HepG2 (cell line): ENCODE results near the gene MRFAP1. TPM values are rescaled to one million over a fixed set of nuclear protein-coding genes. Genes with fewer than 3 reads are reported as not detected.

Experiments used
- DMAP1 ChIP-seq: IDR thresholded peaks from 2 replicates; pipeline ENCODE4 v1.6.1; 2016
- GATA4 ChIP-seq: sonication (generic); IDR thresholded peaks from 2 replicates; pipeline ENCODE4 v1.6.1; 2016; ENCODE audit warnings: antibody characterized with exemption, low read depth, borderline replicate concordance
- HNF4A ChIP-seq: sonication (generic); formaldehyde crosslinking; IDR thresholded peaks from 2 replicates; pipeline ENCODE4 v1.4.0; 2020; ENCODE audit warnings: missing genetic modification reagents
- HNRNPUL1 ChIP-seq: fragments of 200-400 bp; formaldehyde crosslinking; IDR thresholded peaks from 2 replicates; pipeline ENCODE4 v1.6.1; 2017; ENCODE audit warnings: low read depth, mild to moderate bottlenecking, low read length, moderate library complexity
- HOXA7 ChIP-seq: sonication (generic); formaldehyde crosslinking; IDR thresholded peaks from 2 replicates; pipeline ENCODE4 v1.8.1; 2022; ENCODE audit warnings: mild to moderate bottlenecking, missing genetic modification reagents, moderate library complexity
- KDM2A ChIP-seq: sonication (generic); formaldehyde crosslinking; IDR thresholded peaks from 2 replicates; pipeline ENCODE4 v1.4.0; 2020; ENCODE audit warnings: low read depth, missing genetic modification reagents, borderline replicate concordance
- MATR3 ChIP-seq: sonication (generic); formaldehyde crosslinking; IDR thresholded peaks from 2 replicates; pipeline ENCODE4 v1.4.0; 2020; ENCODE audit warnings: missing genetic modification reagents
- MLXIP ChIP-seq: sonication (generic); formaldehyde crosslinking; IDR thresholded peaks from 2 replicates; pipeline ENCODE4 v1.9.0; 2021; ENCODE audit warnings: missing genetic modification reagents, borderline replicate concordance
- MTF1 ChIP-seq: sonication (generic); formaldehyde crosslinking; IDR thresholded peaks from 2 replicates; pipeline ENCODE4 v1.5.0; 2020; ENCODE audit warnings: missing genetic modification reagents
- MXD3 ChIP-seq: IDR thresholded peaks from 2 replicates; pipeline ENCODE4 v1.6.1; 2016; ENCODE audit warnings: mild to moderate bottlenecking, missing biosample characterization, missing genetic modification reagents
- NFRKB ChIP-seq: fragments of 450-650 bp; IDR thresholded peaks from 2 replicates; pipeline ENCODE4 v1.6.1; 2017
- NR2F2 ChIP-seq: IDR thresholded peaks from 2 replicates; pipeline ENCODE4 v1.6.1; 2012; ENCODE audit warnings: low read depth, inconsistent platforms, borderline replicate concordance
- SP1 ChIP-seq, 2 experiments: fragments of 450-650 bp in 1 of 2; sonication (generic) in 1 of 2; formaldehyde crosslinking in 1 of 2; IDR thresholded peaks; 2 replicates each; pipeline versions ENCODE4 v1.4.0 to v1.6.1; 2016 to 2020; ENCODE audit warnings: missing genetic modification reagents in 1 of 2
- THAP7 ChIP-seq: sonication (generic); formaldehyde crosslinking; IDR thresholded peaks from 2 replicates; pipeline ENCODE4 v1.8.1; 2023; ENCODE audit warnings: mild to moderate bottlenecking, missing genetic modification reagents
- TIGD3 ChIP-seq: sonication (generic); formaldehyde crosslinking; IDR thresholded peaks from 2 replicates; pipeline ENCODE4 v1.5.1; 2020; ENCODE audit warnings: mild to moderate bottlenecking, missing genetic modification reagents, borderline replicate concordance
- WIZ ChIP-seq: sonication (generic); formaldehyde crosslinking; IDR thresholded peaks from 2 replicates; pipeline ENCODE4 v1.5.1; 2020; ENCODE audit warnings: mild to moderate bottlenecking, missing genetic modification reagents
- ZBTB7A ChIP-seq: sonication (generic); formaldehyde crosslinking; IDR thresholded peaks from 2 replicates; pipeline ENCODE4 v1.8.0; 2022; ENCODE audit warnings: mild to moderate bottlenecking, missing genetic modification reagents
- ZFP62 ChIP-seq: sonication (generic); formaldehyde crosslinking; IDR thresholded peaks from 2 replicates; pipeline ENCODE4 v1.4.0; 2020; ENCODE audit warnings: missing genetic modification reagents
- ZFY ChIP-seq: sonication (generic); formaldehyde crosslinking; IDR thresholded peaks from 2 replicates; pipeline ENCODE4 v1.4.0; 2020; ENCODE audit warnings: missing genetic modification reagents
- ZNF20 ChIP-seq: sonication (generic); formaldehyde crosslinking; IDR thresholded peaks from 2 replicates; pipeline ENCODE4 v1.4.0; 2020; ENCODE audit warnings: mild to moderate bottlenecking, moderate library complexity, missing genetic modification reagents
- ZNF280B ChIP-seq: sonication (generic); formaldehyde crosslinking; IDR thresholded peaks from 2 replicates; pipeline ENCODE4 v1.5.0; 2020; ENCODE audit warnings: missing genetic modification reagents, mild to moderate bottlenecking, borderline replicate concordance
- ZNF451 ChIP-seq: sonication (generic); formaldehyde crosslinking; IDR thresholded peaks from 2 replicates; pipeline ENCODE4 v1.5.0; 2020; ENCODE audit warnings: mild to moderate bottlenecking, missing genetic modification reagents
- ZNF691 ChIP-seq: sonication (generic); formaldehyde crosslinking; IDR thresholded peaks from 2 replicates; pipeline ENCODE4 v1.4.0; 2020; ENCODE audit warnings: missing genetic modification reagents, low read depth, mild to moderate bottlenecking, borderline replicate concordance
- polyA plus RNA-seq, 8 experiments: library from polyadenylated mRNA; depleted of rRNA in 3 of 8; stranded (reverse) in 7 of 8; unstranded in 1 of 8; fragments of >200 nt; fragmentation: Illumina TruSeq in 4 of 8; extraction: Trizol in 4 of 8; gene quantifications; 2 replicates each; pipeline versions ENCODE4 v1.2.1 to v1.2.3, GENCODE V29; 2011 to 2016; ENCODE audit warnings: low read depth in 4 of 8, missing spikeins in 1 of 8, mixed read lengths in 1 of 8; ENCODE audit not compliant: insufficient read depth in 1 of 8
- total RNA-seq, 5 experiments: library from RNA; depleted of rRNA; stranded (reverse); fragments of >200 nt; fragmentation: Illumina TruSeq; extraction: Trizol; gene quantifications; 2 replicates each; pipeline ENCODE4 v1.2.3, GENCODE V29; 2016; ENCODE audit warnings: low read depth in 1 of 5

The MRFAP1 gene
- total and polyA plus RNA-seq, 2 of the 13 experiments (the other 11 are each of a cell fraction or from before 2014, with no cell fraction given) = 112 to 158 TPM

GRCh38 chr4:6688879-6689505 is 48.5 kb downstream of the MRFAP1 start (continued):
- TF ChIP-seq ZNF20 (CRISPR knock-in tag) (no peak), ZFY (CRISPR knock-in tag) (no peak; the same call in none of the 2 replicates), KDM2A (CRISPR knock-in tag) (no peak), ZNF691 (no peak; the same call in 1 of the 2 replicates), ZFP62 (CRISPR knock-in tag) (no peak), THAP7 (CRISPR knock-in tag) (0 out of 2 replicates have a peak, but pooled peaks have one; percentile 35), HOXA7 (CRISPR knock-in tag) (no peak), MXD3 (CRISPR knock-in tag) (peak; percentile 23; the same call in 1 of the 2 replicates), NR2F2 (no peak), ZBTB7A (CRISPR knock-in tag) (0 out of 2 replicates have a peak, but pooled peaks have one; percentile 8), NFRKB (no peak), GATA4 (peak; percentile 29; the same call in 1 of the 2 replicates), MTF1 (CRISPR knock-in tag) (no peak), HNRNPUL1 (no peak), MATR3 (CRISPR knock-in tag) (no peak), MLXIP (CRISPR knock-in tag) (no peak), ZNF280B (CRISPR knock-in tag) (no peak), SP1 (IDR thresholded peaks at IDR 0.05) (no peak), SP1 (CRISPR knock-in tag; IDR thresholded peaks at IDR 0.05) (no peak), ZNF451 (CRISPR knock-in tag) (no peak), TIGD3 (CRISPR knock-in tag) (no peak), HNF4A (CRISPR knock-in tag) (no peak; the same call in 1 of the 2 replicates), WIZ (no peak), DMAP1 (no peak; the same call in 1 of the 2 replicates)
